Mesothelial cell of epicardium (in vitro differentiated cells): ENCODE measurements around the gene DCTN5. TPM values are rescaled to one million over a fixed set of nuclear protein-coding genes. Genes with fewer than 3 reads are reported as not detected.
"Not testable (repeated sequence)": the region's sequence is repeated elsewhere in the genome, so short reads cannot be mapped to it uniquely, and the experiment has no call there.

Experiments used
- DNase-seq, 2 experiments: peaks; one replicate each; pipeline ENCODE4 v3.0.0; 2021; ENCODE audit warnings: low spot score in 2 of 2; ENCODE audit not compliant: unreplicated experiment in 2 of 2
- H3K27ac Mint-ChIP-seq: 2 replicates; pipeline ENCODE4 v1.8.0; 2021; ENCODE audit warnings: mixed read lengths
- H3K27me3 Mint-ChIP-seq: 2 replicates; pipeline ENCODE4 v1.8.0; 2021; ENCODE audit warnings: low read depth, mixed read lengths
- H3K36me3 Mint-ChIP-seq: 2 replicates; pipeline ENCODE4 v1.8.0; 2021; ENCODE audit warnings: mixed read lengths
- H3K4me1 Mint-ChIP-seq: 2 replicates; pipeline ENCODE4 v1.8.0; 2021; ENCODE audit warnings: mixed read lengths
- H3K4me3 Mint-ChIP-seq: 2 replicates; pipeline ENCODE4 v1.8.0; 2021; ENCODE audit warnings: mild to moderate bottlenecking, moderate library complexity, mixed read lengths
- H3K9me3 Mint-ChIP-seq: 2 replicates; pipeline ENCODE4 v1.8.0; 2021; ENCODE audit warnings: mixed read lengths
- CTCF ChIP-seq: fragments of 200-600 bp; sonication (generic); IDR thresholded peaks from one replicate; pipeline ENCODE4 v1.5.0; 2021; ENCODE audit warnings: antibody characterized with exemption; ENCODE audit not compliant: unreplicated experiment
- total RNA-seq: library from RNA; stranded (reverse); gene quantifications from 3 replicates; pipeline ENCODE4 v1.2.1, GENCODE V29; 2021

Gene DCTN5
- total RNA-seq, 1 donor from 2014 or later: 77.5 TPM

GRCh38 chr16:23597003-23597756 is 44.1 kb upstream of the DCTN5 start:
- no peak for DNase-seq
- peak overlapping the region; percentile 37 for H3K4me3 Mint-ChIP-seq
- H3K27ac Mint-ChIP-seq: peak overlapping the region; percentile 40
- no peaks in the 10 kb centered on the region for H3K9me3 Mint-ChIP-seq
- H3K36me3 Mint-ChIP-seq: peaks cover 13% of the 10 kb centered on the region
- peaks cover 9% of the 10 kb centered on the region for H3K4me1 Mint-ChIP-seq
- H3K27me3 Mint-ChIP-seq: no peaks in the 10 kb centered on the region
- no peak for TF ChIP-seq CTCF

- Mint-ChIP-seq H3K4me3 (no peak overlapping the region), H3K9me3 (no peaks in the 10 kb centered on the region), H3K27ac (no peak overlapping the region), H3K27me3 (no peaks in the 10 kb centered on the region), H3K4me1 (no peaks in the 10 kb centered on the region), H3K36me3 (peaks cover 5% of the 10 kb centered on the region)
- no peak for TF ChIP-seq CTCF
- DNase-seq: no peak
These were observed 33.5 kb upstream of the DCTN5 start for GRCh38 chr16:23607726-23608125.

- no peak for DNase-seq
- Mint-ChIP-seq H3K36me3 (peaks cover 5% of the 10 kb centered on the region), H3K9me3 (no peaks in the 10 kb centered on the region), H3K4me1 (no peaks in the 10 kb centered on the region), H3K27ac (no peak overlapping the region), H3K4me3 (no peak overlapping the region), H3K27me3 (no peaks in the 10 kb centered on the region)
- TF ChIP-seq CTCF: no peak
These were observed 33.1 kb upstream of the DCTN5 start for GRCh38 chr16:23608194-23608593.

- no peak for TF ChIP-seq CTCF
- Mint-ChIP-seq H3K9me3 (no peaks in the 10 kb centered on the region), H3K27me3 (no peaks in the 10 kb centered on the region), H3K27ac (no peak overlapping the region), H3K4me3 (no peak overlapping the region), H3K4me1 (no peaks in the 10 kb centered on the region), H3K36me3 (peaks cover 8% of the 10 kb centered on the region)
- DNase-seq: no peak
These were observed 31.3 kb upstream of the DCTN5 start for GRCh38 chr16:23609929-23610328.

- not testable (repeated sequence) for H3K27ac Mint-ChIP-seq, H3K9me3 Mint-ChIP-seq
These were observed 30.4 kb upstream of the DCTN5 start for GRCh38 chr16:23610905-23611304.

GRCh38 chr16:23611936-23612335 is 29.3 kb upstream of the DCTN5 start:
- no peak for DNase-seq
- H3K4me1 Mint-ChIP-seq: no peaks in the 10 kb centered on the region
- no peak overlapping the region for H3K27ac Mint-ChIP-seq
- H3K27me3 Mint-ChIP-seq: no peaks in the 10 kb centered on the region
- H3K9me3 Mint-ChIP-seq: no peaks in the 10 kb centered on the region
- no peak for TF ChIP-seq CTCF
- H3K4me3 Mint-ChIP-seq: no peak overlapping the region
- H3K36me3 Mint-ChIP-seq: peaks cover 17% of the 10 kb centered on the region

More at GRCh38 chr16:23610905-23611304, 30.4 kb upstream of the DCTN5 start:
- H3K27me3 Mint-ChIP-seq, H3K4me3 Mint-ChIP-seq, DNase-seq, H3K4me1 Mint-ChIP-seq: not testable (repeated sequence)
- H3K36me3 Mint-ChIP-seq: peaks cover 12% of the 10 kb centered on the region
